NCI-H446 treated with DMSO at 0.1 percent for 48 hours (cell line): ENCODE data around the gene ELOB.

Experiments used
- DNase-seq: peaks from one replicate; lab custom pipeline; 2025; lab: John Stamatoyannopoulos, UW

The ELOB gene

DNA sequence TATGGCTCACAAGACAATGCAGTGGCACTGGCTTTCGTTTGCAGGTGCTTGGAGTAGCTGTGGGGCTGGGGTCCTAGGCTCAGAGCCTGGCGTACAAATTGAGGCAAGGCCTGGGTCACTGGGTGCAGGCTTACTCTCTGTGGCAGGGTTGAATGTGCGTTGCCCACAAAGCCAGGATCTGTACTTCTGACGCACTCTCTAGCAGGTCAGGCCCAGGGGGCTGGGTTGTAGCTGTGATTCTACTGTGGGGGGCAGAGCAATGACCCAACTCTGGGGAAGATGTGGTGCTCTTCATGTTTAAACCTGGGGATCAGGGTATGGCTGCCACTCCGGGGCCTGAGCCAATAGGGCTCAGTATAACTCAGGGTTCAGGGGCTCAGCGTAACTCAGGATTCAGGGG is 33.6 kb upstream of the ELOB start:
- no peak for DNase-seq

DNA sequence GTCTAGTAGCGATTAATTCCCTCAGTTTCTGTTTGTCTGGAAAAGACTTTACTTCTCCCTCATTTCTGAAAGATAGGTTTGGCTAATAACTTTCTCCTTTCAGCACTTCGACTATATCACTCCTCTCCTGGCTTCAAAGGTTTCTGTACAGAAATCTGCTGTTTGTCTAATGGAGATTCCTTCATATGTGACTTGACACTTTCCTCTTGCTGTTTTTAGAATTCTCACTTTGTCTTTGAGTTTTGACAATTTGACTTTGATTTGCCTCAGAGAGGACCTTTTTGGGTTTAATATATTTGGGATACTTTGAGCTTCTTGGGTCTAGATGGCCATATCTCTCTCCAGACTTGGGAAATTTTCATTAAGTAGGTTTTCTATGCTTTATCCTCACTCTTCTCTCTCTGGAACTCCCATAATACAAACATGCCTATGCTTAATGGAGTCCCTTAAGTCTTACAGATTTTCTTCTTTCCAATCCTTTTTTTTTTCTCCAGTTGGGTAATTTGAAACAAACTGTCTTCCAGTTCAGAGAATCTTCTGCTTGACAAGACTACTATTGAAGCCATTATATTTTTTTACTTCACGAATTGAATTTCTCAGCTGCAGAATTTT is 32.2 kb upstream of the ELOB start:
- DNase-seq: no peak

DNA sequence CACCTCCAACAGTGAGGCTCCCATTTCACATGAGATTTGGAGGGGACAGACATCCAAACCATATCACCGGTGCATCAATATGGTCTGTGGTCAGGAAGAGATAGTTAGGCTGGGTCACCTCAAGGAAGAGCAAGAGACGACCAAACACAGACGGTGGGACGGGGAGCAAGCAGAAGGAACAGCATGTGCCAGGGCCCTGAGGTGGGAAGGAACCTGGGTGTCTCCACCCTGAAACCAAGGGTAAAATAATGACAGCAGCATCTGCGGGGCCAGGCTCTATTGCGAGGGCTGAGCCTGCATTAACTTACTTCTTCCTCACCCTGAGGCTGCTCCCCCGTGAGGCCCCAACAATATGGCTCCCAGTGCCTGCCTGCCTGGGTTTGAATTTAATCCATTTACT is 31.1 kb upstream of the ELOB start:
- DNase-seq: no peak

DNA sequence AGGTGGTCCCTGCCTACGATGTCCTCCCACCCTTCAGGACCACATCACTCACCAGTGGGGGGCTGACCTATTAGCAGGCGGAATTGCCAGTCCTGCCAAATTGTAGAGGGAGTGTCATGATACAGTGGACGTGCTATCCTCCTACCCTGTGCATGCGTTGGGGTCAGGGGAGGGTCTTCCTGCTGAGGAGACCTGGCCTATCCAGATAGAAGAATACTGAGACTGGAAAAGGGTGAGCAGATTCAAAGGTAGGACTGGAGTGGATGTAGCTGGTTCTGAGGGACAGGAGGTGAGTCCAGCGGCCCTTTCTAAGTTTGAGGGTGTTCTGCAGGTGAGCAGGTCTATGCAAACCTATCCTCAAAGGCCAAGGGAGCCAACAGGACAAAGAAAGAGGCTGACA is 29.2 kb upstream of the ELOB start:
- DNase-seq: no peak

DNA sequence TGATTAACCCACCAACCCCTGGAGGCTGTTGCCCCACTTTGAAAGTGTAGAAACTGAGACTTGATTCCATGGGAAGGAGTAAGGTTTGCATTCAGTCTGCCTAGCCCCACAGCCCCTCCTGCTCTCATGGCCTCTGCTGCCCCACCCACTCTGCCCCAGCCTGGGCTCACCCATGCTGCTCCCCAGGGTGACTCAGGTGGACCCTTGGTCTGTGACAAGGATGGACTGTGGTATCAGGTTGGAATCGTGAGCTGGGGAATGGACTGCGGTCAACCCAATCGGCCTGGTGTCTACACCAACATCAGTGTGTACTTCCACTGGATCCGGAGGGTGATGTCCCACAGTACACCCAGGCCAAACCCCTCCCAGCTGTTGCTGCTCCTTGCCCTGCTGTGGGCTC is 27.6 kb upstream of the ELOB start:
- no peak for DNase-seq

DNA sequence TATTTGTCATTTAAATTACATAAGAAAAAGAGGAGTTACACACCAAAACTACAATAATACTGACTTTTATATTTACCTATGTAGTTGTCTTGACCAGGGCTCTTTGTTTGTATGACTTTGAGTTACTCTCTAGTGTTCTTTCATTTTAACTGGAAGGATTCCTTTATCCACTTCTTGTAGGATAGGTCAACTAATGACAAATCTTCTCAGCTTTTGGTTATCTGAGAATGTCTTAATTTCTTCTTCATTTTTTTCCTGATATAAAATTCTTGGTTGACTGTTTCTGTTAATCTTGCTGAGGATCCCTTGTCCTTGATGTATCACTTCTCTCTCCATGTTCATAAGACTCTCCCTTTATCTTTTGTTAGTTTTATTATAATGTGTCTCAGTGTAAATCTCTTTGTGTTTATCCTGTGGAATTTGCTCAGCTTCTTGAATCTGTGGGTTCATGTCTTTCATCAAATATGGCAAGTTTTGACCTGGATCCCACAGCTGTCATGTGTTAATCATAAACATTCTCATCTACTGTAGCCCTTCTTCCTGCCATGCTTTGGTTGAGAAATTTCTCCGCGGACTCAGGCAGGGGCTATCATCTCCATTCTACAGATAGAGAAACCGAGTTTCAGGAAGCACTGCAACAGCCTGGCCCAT is 26.6 kb upstream of the ELOB start:
- DNase-seq: no peak

DNA sequence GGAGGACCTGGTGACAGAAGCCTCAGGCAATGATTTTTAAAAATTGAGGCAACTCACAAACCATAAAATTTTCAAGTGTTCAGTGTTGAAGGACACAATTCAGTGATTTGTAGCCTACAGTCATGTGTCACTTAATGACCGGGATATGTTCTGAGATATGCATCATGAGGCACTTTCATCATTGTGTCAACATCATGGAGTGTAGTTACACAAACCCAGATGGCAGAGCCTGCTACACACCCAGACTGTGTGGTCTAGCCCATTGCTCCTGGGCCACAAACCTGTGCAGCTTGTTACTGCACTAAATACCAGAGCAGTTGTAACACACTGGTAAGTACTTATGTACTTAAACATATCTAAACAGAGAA is 22.8 kb upstream of the ELOB start:
- DNase-seq: no peak

DNA sequence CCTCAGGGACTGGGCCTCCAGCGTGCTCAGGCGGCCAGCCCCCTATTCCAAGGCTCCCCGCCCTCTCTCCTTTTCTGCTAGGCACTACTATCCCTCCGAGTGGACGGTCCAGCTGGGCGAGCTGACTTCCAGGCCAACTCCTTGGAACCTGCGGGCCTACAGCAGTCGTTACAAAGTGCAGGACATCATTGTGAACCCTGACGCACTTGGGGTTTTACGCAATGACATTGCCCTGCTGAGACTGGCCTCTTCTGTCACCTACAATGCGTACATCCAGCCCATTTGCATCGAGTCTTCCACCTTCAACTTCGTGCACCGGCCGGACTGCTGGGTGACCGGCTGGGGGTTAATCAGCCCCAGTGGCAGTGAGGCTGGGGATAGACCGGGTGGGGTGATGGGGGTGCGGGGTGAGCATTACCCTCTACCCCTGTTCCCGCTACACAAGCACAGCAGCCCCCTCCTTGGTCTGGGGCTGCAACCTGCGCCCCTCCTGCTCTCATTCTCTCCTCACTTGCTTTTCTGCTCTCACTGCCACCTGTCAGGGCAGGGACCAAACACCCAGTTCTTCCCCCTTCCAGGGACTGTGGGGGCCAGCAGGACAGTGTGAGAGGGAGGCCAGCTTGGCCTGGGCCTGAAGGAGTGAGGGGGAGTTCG is 22.3 kb upstream of the ELOB start:
- no peak for DNase-seq

DNA sequence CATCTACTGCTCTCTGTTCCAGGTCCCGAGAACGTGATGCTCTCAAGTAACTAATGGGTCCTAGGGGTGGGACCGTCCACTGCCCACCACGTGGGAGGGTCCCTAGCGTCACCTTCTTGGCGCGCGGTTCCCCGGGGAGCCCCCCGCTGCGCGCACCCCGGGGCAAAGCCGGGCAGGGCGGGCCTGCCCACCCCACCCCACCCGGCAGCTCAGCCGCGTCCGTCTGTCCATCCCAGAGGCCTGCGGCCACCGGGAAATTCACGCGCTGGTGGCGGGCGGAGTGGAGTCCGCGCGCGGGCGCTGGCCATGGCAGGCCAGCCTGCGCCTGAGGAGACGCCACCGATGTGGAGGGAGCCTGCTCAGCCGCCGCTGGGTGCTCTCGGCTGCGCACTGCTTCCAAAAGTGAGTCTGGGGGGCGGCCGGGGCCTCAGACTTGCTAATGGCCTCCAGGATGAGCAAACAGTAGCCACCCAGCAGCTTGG is 21.7 kb upstream of the ELOB start:
- DNase-seq: no peak

DNA sequence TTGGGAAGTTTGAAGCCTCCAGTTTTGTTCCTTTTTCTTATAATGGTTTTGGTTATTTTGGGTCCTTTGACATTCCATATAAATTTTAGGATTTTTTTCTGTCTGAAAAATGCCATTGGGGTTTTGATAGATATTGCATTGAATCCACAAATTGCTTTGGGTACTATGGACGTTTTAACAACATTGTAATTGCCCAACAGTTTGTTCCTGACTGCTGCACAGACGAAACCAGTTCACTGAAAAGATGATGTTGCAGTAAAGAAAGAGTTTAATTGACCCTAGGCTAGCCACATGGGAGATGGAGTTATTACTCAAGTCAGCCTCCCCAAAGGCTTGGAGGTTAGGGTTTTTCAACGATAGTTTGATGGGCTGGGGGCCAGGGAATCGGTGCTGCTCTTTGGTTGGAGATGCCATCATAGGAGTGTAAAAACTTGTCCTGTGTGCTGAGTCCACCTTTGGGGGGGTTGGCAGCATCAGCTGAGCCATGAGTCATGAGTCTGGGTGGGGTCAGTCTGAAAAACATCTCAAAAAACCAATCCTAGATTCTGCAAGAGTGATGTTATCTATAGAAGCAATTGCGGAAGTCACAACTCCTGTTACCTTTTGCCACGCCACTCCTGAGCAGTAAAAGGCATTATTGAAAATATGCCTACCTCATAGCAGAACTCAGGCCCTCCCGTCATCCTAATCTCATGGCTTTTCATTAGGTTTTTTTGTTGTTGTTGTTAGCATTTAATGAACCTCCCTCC is 18.5 kb upstream of the ELOB start:
- DNase-seq: no peak

DNA sequence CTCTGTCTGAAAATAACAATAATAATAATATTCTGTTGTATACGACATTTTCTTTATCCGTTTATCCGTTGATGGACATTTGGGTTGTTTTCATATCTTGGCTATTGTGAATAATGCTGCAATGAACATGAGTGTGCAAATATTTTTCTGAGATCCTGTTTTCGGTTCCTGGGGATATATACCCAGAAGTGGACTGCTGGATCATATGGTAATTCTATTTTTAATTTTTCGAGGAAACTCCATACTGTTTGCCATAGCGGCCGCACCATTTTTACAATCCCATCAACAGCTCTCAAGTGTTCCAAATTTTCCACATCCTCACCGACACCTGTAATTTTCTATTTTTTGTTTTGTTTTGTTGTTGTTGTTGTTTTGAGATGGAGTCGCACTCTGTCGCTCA is 15.9 kb upstream of the ELOB start:
- no peak for DNase-seq

DNA sequence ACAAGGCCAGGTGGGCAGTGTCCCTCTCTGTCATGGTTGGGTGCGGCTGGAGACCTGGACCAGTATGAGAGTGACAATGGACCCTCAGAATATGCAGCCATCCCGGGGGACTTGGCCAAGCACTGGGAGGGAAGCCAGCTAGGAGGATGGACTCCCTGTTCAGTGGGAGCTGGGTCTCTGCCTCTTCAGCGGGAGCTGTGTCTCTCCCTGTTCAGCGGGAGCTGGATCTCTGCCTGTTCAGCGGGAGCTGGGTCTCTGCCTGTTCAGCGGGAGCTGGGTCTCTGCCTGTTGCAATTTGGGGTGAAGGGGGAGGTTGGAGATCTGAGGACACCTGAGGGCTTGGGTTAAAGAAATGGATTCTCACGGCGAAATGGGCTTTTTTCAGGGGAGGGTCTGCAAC is 14.1 kb upstream of the ELOB start:
- DNase-seq: no peak

DNA sequence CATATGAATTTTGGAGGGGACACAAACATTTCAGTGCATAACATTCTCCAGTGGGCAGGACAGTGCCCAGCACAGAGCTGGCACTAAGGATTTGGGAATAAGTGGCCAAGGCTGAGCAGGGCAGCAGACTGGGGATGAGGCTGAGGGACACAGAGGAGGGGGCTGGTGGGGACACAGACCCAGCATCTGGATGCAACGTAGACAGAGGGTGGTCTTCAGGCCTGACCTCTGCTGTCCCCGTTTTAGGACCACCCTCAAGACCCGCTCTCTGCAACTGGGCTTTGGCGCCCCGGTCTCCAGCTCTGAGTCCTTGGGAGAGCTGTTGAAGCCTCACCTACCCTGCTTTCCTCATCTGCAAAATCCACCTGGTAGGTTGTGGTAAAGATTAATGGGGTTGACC is 13.6 kb upstream of the ELOB start:
- no peak for DNase-seq

DNA sequence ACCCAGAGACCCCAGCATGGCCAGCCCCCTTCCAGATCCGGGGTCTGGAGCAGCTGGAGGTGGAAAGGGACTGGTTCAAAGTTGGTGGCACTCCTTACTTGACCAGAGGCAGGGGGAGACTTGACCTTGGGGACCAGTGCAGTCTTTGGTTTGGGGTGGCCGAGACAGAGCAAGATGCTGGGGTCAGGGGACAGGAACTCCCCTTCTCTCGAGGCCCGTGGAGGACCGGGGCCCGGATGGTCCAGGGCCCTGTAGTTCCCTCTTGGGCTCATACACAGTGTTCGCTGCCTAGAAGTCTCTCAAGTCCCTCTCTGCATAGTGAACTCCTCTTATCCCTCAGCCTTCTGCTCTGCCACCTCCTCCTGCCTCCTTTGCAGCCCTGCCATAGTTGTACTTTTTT is 10.9 kb upstream of the ELOB start:
- no peak for DNase-seq

DNA sequence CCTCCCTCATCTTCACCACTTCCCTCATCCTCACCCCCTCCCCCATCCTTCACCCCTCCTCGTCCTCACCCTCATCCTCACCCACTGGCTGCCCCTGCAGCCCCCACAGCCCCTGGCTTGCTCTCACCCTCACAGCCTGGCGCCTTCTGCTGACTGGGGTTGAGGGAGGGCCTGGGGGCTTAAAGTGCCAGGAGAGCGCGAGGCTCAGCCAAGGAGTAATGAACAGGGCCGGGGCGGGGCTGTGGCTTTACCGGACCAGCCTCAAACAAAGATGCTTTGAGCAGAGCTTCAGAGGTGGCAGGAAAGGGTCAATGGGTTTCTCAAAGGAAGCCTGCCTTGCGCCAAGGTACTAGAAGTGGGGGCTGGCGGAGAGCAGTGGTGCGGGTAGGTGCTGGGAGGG is 10.3 kb upstream of the ELOB start, which contains the start of gene PRSS33:
Gene PRSS33 (minus strand): TSS at position 155 of the 400 bp plus-strand sequence. CDS start 1,013 bp downstream, outside the sequence.
- DNase-seq: no peak

DNA sequence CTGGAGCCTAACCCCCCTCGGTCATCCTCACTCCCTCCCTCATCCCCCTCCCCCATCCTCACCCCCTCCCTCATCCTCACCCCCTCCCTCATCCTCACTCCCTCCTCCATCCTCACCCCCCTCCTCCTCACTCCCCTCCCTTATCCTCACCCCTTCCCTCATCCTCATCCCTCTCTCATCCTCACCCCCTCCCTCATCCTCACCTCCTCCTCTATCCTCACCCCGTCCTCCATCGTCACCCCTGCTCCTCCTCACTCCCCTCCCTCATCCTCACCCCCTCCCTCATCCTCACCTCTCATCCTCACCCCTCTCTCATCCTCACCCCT is 9.7 kb upstream of the ELOB start:
- DNase-seq: no peak

DNA sequence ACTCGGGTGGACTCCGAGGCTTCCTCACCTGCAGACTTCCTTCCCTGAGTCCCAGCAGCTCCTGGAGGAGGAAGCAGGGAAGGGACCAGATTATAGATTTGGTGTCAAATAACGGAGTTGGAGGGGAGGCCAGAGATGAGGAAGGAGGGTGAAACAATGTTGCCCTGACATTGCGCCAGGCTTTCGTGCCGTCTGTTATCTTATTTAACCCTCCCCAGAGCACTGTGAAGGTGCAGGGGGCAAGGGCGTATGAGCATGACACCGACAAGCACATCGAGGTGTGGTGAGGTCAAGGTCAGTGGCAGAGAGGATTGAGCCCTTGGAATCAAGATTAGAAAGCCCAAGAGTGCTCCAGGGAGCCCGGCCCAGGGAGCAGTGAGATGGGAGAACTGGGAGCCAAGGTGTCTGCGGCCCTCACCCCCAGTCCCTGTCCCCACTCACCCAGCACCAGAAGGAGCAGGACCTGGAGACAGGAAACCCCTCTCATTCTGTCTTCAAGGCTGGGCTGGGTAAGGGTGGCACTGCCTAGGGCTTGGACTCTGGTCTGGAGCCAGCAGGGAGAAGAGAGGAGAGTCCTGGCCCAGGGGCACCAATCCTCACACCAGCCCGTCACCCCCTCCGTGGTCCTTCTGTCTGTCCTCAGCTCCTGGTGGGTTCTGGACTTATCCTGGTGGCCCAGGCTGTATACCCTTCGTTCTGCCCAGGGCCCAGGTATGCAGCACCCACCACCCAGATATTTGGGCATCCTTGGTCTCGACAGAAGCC is 9.2 kb upstream of the ELOB start:
- no peak for DNase-seq

DNA sequence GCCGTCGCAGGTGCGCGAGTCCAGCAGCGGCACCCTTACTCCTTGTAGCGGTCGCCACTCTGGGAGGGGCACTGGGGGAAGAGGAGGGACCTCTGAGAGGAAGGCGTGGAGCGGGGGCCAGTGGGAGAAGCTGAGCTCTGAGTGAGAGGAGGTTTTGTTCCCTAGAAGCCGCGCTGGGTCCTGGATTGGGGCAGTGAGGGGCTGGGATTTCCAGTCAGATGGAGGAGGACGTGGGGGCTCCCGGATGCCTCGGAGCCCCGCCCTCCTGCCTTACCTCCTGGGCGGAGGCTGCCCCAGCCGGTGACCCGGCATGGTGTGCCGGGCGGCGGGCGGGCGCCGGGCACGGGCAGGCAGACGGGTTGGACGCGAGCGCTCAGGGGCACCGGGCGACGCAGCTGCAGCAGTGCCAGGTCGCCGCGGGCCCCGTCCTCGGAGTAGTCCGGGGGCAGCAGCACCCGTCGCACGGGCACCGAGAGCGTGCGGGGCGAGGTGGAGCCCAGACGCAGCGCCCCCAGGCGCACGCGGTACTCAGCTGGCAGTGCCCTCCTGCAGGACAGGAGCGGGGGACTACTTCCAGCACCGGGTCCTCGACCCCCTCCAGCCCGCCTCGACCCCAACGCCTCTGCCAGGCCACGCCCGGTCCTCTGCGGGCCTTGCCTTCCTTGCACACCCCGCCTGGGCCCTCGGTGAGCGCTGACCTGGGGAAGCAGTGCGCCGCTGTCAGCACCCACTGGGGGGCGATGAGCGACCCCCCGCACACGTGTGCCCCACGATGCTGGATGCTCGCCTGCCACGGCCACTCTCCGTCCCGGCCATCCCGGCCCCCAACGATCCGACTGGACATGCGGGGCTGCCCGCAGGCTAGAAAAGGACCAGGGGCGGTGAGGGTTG is 8.3 kb upstream of the ELOB start:
- DNase-seq: no peak

DNA sequence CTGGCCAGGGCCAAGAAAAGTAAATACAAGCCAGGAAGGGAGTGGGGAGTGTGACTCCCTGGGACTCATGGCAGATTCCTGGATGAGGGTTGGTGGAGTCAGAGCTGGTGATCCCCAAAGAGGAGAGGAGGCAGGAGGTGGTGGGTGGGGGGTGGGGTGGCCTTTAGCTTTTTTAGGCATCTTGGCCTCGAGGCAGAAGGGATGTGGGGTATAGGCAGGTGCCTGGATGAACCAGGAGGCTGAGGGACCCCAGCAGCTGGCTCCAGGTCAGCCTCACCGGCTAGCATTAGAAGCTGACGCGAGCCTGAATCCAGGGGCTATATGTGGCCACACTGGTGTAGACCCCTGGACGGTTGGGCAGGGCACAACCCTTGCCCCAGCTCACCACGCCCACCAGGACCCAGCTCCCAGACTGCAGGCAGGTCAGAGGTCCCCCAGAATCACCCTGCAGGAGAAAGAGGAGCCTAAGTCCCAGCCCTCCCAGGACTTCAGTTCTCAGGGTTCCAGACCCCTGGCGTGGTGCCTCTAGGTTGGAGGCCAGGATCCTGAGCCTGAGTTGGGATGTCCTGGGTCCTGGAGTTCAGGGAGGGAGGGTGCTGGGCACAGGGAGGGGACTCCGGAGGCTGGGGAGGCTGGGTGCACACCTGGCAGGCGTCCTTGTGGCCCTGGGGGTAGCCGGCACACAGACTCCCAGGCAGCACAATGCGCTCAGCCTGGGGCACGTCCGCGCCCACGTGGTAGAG is 7.4 kb upstream of the ELOB start:
- DNase-seq: no peak

DNA sequence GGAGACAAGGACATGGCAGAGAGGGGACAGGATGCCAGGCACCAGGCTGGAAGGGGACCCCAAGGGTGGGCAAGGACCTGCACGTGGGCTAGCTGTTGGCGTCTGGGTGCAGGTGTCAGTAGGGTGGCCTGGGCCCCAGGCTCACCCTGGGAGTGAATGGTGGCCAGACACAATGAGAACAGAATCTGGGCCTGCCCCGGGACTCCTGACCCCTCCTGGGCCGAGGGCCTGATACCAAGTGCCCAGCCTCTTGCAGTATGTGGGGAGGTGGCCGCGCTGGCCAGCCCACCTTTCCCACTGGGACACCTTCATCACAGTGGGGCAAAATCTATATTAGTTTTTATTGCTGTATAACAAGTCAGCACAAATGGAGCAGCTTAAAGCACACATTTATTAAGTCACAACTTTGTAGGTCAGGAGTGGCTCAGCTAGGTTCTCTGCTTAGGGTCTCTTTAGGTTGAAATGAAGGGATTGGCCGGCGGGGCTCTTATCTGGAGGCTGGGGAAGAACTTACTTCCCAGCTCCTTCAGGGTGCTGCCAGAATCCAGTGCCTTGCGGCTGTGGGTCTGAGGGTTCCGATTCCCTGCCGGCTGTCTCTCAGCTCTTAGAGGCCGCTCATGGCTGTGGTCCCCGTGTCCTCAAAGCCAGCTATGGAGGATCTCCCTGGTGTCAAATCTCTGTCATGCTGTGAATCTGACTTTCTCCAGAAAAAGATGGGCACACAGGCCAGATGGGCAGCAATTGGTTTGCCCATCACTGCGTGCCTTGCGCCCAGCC is 6.7 kb upstream of the ELOB start:
- no peak for DNase-seq
